ENCODE data around the gene RHEB.

RHEB gene

DNA sequence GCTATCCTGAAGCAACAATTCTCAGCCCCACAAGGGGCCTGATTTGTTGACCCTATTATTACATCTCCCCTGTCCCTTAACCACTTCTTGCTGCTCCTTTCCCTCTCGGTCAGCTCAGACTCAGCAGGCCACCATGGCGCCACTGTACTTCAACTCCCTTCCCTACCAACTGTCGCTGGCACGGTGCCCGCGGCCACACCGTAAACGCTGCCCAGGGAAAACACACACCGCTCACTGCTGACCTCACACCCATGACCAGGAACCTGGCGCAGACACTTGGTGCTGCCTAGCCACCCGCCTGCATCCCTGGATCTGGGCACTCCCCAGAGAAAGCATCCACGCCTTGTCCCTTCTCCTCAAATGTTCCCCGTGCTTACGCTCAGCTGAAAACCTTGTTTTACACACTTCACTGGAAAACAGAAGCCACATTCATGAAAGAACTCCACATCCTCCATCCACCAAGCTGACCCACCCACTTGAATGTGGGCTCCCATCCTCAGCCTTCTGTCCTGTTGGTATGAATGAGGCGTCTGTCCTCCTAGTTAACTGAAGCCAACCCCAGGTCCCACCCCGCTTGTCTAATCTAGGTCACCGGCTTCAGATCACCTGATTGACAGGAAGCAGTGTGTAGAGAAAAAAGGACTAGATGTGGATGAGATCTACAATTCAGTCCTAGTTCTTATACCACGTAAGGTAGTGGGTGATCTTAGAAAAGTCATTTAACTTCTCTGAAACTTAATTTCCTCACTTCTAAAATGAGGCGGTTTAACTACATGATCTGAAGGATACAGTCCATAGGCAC lies 51.3 kb downstream of the RHEB start:
- DNase-seq: no peak

DNA sequence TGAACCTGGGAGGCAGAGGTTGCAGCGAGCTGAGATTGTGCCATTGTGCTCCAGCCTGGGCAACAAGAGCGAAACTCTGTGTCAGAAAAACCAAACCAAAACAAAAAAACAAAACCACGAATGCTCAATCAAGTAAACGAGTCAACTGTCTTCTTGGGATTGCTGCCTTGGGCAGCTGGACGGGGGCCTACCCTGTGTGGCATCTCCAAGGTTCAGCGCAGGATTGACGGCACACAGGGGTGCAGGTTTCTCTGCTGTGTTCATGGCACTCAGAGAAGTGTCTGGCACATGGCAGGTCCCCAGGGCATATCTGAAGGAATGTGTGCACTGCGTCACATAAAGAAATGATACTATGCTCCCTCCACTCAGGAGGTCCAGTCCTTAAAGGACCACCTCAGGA lies 54.5 kb downstream of the RHEB start:
- no peak for DNase-seq

GRCh38 chr7:151462306-151462779 lies 57.4 kb downstream of the RHEB start:
- no peak for DNase-seq

- no peak for DNase-seq
These were observed 57.8 kb downstream of the RHEB start for GRCh38 chr7:151461942-151462230.

DNA sequence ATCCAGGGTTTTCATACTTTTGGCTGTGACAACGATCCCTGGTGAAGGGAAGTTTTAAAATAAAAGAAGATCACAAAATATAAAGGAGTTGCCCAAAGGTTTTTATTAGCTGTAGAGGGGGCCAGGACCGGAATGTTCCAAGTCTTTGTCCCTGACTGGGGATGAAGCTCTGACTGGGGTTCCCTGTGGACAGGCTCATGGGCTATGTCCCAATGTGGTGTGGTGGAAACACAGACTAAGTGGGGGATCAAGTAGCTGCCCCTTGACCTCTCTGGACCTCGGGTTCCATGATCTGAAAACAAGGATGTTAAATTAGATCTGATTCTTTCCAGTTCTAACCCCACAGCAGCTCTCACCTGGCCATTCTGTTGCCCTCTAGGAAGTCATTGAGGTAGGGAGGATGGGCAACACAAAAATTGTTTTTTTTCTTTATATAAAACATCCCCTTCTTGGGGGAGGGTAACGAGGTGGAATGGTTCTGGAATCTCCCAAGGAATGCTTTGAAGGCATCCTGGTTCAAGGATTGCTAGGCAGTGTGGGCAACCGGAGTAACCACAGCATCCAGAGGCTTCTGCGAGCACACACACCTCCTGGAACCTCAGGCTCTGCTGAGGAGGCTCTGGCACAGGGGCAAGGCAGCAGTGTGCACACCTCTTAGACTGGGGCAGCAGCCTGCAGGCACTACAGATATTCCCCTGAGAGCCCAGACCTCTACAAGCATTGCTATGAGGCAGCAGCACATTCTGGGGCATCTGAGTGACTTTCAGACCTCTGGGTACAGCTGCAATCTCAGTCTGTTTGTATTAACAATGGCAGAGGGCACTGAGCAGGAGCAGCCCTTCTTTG lies 58.4 kb downstream of the RHEB start:
- no peak for DNase-seq

- no peak for DNase-seq
These were observed 59.2 kb downstream of the RHEB start for GRCh38 chr7:151460474-151460855.

DNA sequence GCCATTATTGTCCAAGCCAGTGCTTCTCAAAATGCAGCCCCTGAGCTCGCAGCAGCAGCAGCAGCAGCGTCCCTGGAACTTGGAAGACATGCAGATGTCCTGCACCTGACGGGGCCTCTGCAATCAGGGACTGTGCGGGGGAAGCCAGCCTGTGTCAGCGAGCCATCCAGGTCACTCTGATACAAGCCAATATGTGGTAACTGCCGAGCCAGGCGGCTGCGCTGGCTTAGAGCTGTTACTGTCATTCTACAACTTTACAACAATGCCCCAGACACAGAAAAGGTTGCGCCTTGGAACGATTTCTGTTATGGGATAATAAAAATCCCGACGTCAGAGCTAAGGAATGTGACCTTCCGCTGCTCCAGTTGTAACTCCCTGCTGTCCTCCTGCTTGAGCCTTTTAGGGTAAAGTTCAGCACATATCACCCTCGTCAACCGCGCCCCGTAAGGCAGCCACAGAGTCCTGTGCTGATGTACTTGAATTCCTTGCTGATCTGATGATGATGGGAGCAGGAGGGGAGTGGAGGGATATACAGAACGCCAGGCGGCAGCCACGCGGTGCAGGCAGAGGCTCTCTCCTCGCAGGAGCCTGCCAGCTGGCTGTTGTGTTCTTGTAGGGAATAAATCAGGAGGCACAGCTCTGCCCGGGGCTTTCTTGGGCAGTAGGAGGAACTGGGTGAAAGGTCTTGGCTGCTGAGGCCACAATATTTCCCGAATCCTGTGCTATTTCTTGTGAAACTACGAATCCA lies 59.8 kb downstream of the RHEB start:
- DNase-seq: peak; percentile 9 to 66

GRCh38 chr7:151457534-151457933 lies 62.2 kb downstream of the RHEB start:
- DNase-seq: no peak

GRCh38 chr7:151456782-151457181 lies 62.9 kb downstream of the RHEB start:
- no peak for DNase-seq

DNA sequence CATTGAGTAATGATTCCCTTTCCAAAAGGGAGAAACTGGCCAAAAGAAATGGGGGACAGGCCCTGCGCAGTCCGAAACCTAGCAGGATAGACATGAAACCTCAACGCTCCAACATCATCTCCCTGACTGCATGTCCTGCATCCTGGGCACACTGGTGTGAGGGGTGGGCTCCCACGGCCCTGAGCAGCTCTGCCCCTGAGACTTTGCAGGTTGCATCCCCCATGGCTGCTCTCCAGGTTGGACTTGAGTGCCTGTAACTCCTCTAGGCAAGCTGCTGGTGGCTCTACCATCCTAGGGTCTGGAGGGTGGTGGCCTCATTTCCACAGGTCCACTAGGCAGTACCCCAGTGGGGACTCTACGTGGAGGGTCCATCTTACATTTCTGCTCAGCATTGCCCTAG lies 63.4 kb downstream of the RHEB start:
- DNase-seq: no peak

GRCh38 chr7:151455690-151456089 lies 64.0 kb downstream of the RHEB start:
- DNase-seq: no peak

GRCh38 chr7:151454932-151455530 lies 64.7 kb downstream of the RHEB start:
- DNase-seq: no peak

DNA sequence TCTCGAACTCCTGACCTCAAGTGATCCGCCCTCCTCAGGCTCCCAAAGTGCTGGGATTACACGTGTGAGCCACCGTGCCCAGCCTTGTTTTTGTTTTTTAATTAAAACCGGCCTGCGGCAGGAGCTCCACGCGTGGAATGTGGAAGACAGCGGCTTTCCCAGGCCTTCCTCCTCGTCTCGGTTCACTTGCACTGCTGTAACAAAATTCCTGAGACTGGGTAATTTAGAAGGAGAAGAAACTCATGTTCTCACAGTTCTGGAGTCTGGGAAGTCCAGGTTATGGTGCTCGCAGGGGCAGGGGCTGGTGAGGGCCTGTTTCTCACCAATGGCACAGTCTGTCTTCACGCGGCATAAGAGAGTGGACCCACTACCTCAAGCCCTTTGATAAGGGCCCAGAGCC lies 65.4 kb downstream of the RHEB start:
- DNase-seq: no peak

DNA sequence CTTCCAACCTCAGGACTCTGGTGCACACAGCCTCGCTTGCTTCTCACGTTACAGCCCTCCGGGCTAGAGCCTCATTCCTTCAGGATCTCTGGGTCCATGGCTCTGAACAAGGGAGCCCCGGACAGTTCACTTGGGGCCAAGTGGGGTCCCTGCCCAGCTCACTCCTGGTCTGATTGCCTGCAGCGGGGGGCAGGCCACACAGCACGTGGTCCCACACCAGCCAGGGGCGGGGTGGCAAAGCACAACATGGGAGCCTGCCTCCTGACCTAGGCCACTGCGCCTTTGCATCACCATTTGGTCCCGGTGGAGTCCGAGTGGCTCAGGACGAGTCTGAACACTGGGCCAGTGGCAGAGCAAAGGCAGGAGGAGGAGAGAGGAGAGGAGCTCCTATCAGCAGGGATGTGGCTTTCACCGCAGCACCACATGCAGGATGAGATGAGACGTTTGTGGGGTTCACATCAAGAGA lies 66.3 kb downstream of the RHEB start:
- DNase-seq: no peak

- no peak for DNase-seq
These were observed 66.9 kb downstream of the RHEB start for GRCh38 chr7:151452680-151453325.

- DNase-seq: no peak
These were observed 67.8 kb downstream of the RHEB start for GRCh38 chr7:151451626-151452571.

DNA sequence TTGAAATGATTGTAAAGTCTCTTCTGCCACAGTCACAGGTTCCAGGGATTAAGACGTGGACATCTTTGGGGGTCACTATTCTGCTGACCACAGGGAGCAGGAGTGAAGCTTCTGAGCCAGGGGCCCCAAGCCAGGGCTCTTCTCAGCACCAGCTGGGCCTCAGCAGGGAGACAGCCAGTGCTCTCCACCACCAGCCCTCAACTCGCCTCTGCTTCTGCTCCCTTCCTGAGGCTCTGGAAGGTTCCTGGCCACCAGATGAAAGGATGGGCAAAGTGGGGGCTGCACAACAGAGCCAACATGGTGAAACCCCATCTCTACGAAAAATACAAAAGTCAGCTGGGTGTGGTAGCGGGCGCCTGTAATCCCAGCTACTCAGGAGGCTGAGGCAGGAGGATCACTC lies 68.5 kb downstream of the RHEB start:
- DNase-seq: no peak

- DNase-seq: no peak
These were observed 69.7 kb downstream of the RHEB start for GRCh38 chr7:151449990-151450389.

DNA sequence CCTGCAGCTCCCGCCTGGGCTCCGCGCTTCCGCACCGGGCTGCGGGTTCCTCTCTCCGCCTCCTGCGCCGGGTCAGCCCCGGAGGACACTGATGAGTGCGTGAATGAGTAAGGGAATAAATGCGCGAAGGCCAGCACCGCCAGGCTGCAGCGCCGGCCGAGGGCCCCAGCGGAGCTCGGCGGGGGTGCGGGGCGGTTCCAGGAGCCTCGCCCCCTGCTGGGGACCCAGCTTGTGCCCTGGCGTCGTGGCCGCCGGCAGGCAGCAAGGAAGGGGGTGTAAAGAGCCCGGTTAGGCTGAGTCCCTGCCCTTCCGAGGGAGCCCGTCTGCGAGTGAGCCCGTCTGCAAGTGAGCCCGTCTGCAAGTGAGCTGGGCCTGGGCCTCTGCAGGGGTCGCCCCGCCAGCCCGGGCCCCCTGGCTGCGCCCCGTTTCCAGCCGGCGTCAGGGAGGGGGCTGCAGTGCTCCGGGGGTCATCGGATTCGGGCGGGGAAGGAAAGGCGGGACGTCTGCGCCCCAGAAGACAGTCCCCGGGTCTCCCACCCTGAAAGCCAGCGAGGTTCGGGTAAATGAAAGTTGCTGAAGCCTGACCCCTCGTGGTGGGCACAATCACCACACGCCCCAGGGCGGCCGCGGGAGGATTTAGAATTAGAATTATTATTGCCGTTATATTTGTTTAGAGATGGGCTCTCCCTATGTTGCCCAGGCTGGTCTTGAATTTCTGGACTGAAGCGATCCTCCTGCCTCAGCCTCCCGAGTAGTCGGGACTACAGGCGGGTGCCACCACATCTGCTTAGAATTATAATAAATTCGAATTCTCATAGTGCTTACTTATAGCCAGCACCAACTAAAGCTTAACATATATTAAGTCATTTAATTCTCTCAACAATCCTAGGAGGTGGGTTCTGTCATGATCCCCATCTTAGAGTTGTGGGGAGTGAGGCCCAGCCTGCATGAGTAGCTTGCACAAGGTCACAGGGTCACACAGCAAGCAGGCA lies 71.1 kb downstream of the RHEB start:
- DNase-seq: peak; percentile 21 to 74

DNA sequence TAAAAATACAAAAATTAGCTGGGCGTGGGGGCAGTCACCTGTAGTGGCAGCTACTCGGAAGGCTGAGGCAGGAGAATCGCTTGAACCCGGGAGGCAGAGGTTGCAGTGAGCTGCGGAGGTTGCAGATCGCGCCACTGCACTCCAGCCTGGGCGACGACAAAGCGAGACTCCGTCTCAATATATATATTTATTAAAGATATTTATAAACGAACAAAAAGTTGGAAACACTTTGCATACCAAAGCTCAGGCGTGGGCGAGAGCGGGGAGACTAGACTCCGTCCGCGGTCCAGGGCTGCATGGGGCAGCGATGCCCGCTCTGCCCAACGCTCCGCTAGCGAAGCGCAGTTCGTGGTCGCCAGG lies 71.8 kb downstream of the RHEB start:
- DNase-seq: no peak
